Smooth muscle cell (in vitro differentiated cells): Measurements from ENCODE around the gene MTCH1. TPM values are rescaled to one million over a fixed set of nuclear protein-coding genes. Genes with fewer than 3 reads are reported as not detected.

Experiments
- DNase-seq: peaks from one replicate; lab custom pipeline; 2025; ENCODE audit not compliant: unreplicated experiment; lab: John Stamatoyannopoulos, UW
- H2AFZ ChIP-seq: fragments of 200-600 bp; sonication (generic); 2 replicates; pipeline ENCODE4 v1.6.0; 2016; ENCODE audit warnings: antibody characterized with exemption, low read depth, mild to moderate bottlenecking
- H3F3A ChIP-seq: fragments of 200-600 bp; sonication (generic); 2 replicates; pipeline ENCODE4 v1.6.0; 2017; ENCODE audit warnings: antibody characterized with exemption, low read depth
- H3K27ac ChIP-seq: fragments of 200-600 bp; sonication (generic); 2 replicates; pipeline ENCODE4 v1.5.1; 2016; ENCODE audit warnings: low read depth, mild to moderate bottlenecking
- H3K27me3 ChIP-seq: fragments of 200-600 bp; sonication (generic); 2 replicates; pipeline ENCODE4 v1.6.1; 2016; ENCODE audit warnings: low read depth, mild to moderate bottlenecking
- H3K36me3 ChIP-seq: fragments of 200-600 bp; sonication (generic); 2 replicates; pipeline ENCODE4 v1.5.1; 2016; ENCODE audit warnings: low read depth
- H3K4me1 ChIP-seq: fragments of 200-600 bp; sonication (generic); 2 replicates; pipeline ENCODE4 v1.5.1; 2016; ENCODE audit warnings: low read depth
- H3K4me2 ChIP-seq: fragments of 200-600 bp; sonication (generic); 2 replicates; pipeline ENCODE4 v1.6.0; 2016; ENCODE audit warnings: mild to moderate bottlenecking
- H3K4me3 ChIP-seq: fragments of 200-600 bp; sonication (generic); 2 replicates; pipeline ENCODE4 v1.5.1; 2016; ENCODE audit warnings: mild to moderate bottlenecking
- H3K79me2 ChIP-seq: fragments of 200-600 bp; sonication (generic); 2 replicates; pipeline ENCODE4 v1.6.0; 2016; ENCODE audit warnings: low read depth, mild to moderate bottlenecking
- H3K9ac ChIP-seq: fragments of 200-600 bp; sonication (generic); 2 replicates; pipeline ENCODE4 v1.6.0; 2016; ENCODE audit warnings: low read depth
- H3K9me3 ChIP-seq: fragments of 200-600 bp; sonication (generic); replicated peaks from 2 replicates; pipeline ENCODE4 v1.5.1; 2016; ENCODE audit warnings: low read depth
- H4K20me1 ChIP-seq: fragments of 200-600 bp; sonication (generic); 2 replicates; pipeline ENCODE4 v1.6.0; 2016; ENCODE audit warnings: low read depth
- WGBS: methylation state at CpG from one replicate; pipeline ENCODE4 v1.1.7; 2016; ENCODE audit warnings: low lambda C conversion rate; 5-methylcytosine and 5-hydroxymethylcytosine counted together
- polyA plus RNA-seq: library from polyadenylated mRNA; unstranded; fragments of >200 nt; fragmentation: Nextera tagmentation; extraction: Ambion mirVana; gene quantifications from 2 replicates; pipeline ENCODE4 v1.2.1, GENCODE V29; 2016
- total RNA-seq: library from RNA; depleted of rRNA; stranded (reverse); fragments of >200 nt; gene quantifications from 2 replicates; pipeline ENCODE4 v1.2.3, GENCODE V29; 2014
- TF ChIP-seq, protein P1 (sequence below): fragments of 200-600 bp; sonication (generic); IDR thresholded peaks from 2 replicates; pipeline ENCODE4 v1.5.1; 2017; ENCODE audit warnings: borderline replicate concordance, mild to moderate bottlenecking, antibody characterized with exemption; ENCODE audit not compliant: insufficient read depth, poor library complexity, severe bottlenecking

Gene MTCH1
- total and polyA plus RNA-seq, 2 experiments from 2014 or later = 200 to 517 TPM

DNA sequence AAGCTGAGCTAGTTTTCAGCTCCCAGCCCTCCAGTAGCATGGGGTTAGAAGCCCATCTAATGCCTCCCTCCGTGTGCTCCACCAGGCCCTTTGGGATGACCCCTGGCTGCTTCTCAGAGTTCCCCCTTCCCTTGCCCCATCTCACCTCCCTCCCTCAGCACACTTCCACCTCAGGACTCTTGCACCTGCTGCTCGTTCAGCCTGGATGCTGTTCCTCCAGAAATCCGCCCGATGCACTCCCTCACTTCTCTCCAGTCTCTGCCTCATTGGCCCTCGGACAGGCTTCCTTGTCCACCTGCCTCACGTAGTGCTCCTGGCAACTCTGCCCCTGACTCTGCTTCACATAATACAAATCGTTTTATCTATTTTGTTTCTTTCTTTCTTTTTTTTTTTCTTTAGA lies 46.2 kb upstream of the MTCH1 start:
- Histone ChIP-seq H3K9ac (no peak overlapping the region), H3K79me2 (no peaks in the 10 kb centered on the region), H3K36me3 (no peaks in the 10 kb centered on the region), H3K27ac (no peak overlapping the region), H2AFZ (no peak overlapping the region), H3K27me3 (no peaks in the 10 kb centered on the region), H3F3A (no peaks in the 10 kb centered on the region), H4K20me1 (no peaks in the 10 kb centered on the region), H3K9me3 (no peaks in the 10 kb centered on the region), H3K4me3 (no peak overlapping the region), H3K4me1 (no peaks in the 10 kb centered on the region), H3K4me2 (no peak overlapping the region)
- TF ChIP-seq, protein P1, sequence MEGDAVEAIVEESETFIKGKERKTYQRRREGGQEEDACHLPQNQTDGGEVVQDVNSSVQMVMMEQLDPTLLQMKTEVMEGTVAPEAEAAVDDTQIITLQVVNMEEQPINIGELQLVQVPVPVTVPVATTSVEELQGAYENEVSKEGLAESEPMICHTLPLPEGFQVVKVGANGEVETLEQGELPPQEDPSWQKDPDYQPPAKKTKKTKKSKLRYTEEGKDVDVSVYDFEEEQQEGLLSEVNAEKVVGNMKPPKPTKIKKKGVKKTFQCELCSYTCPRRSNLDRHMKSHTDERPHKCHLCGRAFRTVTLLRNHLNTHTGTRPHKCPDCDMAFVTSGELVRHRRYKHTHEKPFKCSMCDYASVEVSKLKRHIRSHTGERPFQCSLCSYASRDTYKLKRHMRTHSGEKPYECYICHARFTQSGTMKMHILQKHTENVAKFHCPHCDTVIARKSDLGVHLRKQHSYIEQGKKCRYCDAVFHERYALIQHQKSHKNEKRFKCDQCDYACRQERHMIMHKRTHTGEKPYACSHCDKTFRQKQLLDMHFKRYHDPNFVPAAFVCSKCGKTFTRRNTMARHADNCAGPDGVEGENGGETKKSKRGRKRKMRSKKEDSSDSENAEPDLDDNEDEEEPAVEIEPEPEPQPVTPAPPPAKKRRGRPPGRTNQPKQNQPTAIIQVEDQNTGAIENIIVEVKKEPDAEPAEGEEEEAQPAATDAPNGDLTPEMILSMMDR = no peak
- DNase-seq = no peak
- 88% methylated on average over 7 of the region's 7 CpGs for WGBS

DNA sequence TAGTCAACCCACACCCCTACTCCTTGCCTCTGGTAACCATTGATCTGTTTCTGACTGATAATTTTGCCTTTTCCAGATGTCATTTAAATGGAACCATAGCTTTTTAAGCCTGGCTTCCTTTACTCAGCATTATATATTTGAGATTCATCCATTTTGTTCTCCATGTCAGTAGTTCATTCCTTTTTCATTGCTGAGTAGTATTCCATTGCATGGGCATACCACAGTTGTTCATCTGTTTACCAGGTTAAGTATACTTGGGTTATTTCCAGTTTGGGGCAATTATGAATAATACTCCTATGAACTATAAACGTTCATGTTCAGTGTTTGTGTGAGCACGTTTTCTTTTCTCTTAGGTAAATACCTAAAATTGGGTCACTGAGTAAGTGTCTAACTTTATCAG lies 44.6 kb upstream of the MTCH1 start:
- TF ChIP-seq, protein P1 = no peak
- Histone ChIP-seq H3K9me3 (no peaks in the 10 kb centered on the region), H3K4me3 (no peak overlapping the region), H4K20me1 (no peaks in the 10 kb centered on the region), H3K27me3 (no peaks in the 10 kb centered on the region), H3K9ac (no peak overlapping the region), H3F3A (no peaks in the 10 kb centered on the region), H2AFZ (no peak overlapping the region), H3K36me3 (no peaks in the 10 kb centered on the region), H3K4me2 (no peak overlapping the region), H3K4me1 (no peaks in the 10 kb centered on the region), H3K27ac (no peak overlapping the region), H3K79me2 (no peaks in the 10 kb centered on the region)
- WGBS = 97% methylated on average over 2 of the region's 2 CpGs
- DNase-seq = no peak

DNA sequence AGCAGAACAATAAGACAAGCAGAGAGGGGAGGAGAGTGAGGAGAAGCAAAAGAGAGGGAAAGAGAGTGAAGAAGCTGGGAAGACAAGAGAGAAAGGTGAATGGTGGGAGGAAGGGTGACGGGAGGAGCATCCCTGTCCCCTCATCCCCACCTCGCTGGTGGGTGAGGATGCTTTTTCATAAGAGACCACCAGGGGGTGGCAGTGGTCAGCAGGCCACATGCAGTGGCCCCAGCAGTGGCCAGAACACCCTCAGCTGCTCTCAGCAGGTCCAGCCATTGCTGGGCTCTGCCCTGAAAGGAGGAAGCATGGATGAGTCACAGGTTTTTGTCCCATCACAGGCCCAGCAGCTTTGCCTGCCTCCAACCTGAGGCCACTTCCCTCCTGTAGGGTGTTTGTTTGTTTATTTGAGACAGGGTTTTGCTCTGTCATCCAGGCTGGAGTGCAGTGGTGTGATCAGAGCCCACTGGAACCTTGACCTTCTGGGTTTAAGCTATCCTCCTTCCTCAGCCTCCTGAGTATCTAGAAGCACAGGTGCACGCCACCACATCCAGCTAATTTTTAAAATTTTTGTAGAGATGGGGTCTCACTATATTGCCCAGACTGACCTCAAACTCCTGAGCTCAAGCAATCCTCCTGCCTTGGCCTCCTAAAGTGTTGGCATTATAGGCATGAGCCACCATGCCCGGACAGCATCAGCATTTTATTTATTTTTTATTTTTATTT lies 43.4 kb upstream of the MTCH1 start:
- no peaks in the 10 kb centered on the region for H4K20me1 ChIP-seq
- no peaks in the 10 kb centered on the region for H3K9me3 ChIP-seq
- H3F3A ChIP-seq = no peaks in the 10 kb centered on the region
- no peaks in the 10 kb centered on the region for H3K4me1 ChIP-seq
- WGBS = 69% methylated on average over 4 of the region's 4 CpGs
- no peaks in the 10 kb centered on the region for H3K36me3 ChIP-seq
- H3K4me3 ChIP-seq = no peak overlapping the region
- TF ChIP-seq, protein P1 = peak; percentile 71
- no peak overlapping the region for H3K27ac ChIP-seq
- no peak overlapping the region for H3K4me2 ChIP-seq
- no peak overlapping the region for H2AFZ ChIP-seq
- no peaks in the 10 kb centered on the region for H3K79me2 ChIP-seq
- no peak overlapping the region for H3K9ac ChIP-seq
- no peaks in the 10 kb centered on the region for H3K27me3 ChIP-seq
- DNase-seq = no peak
